ENCODE measurements around the gene DOCK6.
A peak's percentile ranks its signal among the peaks of the same experiment; 100 is the strongest.

Gene DOCK6

GRCh38 chr19:11187441-11187840 is 74.9 kb downstream of the DOCK6 start (continued):
- no peak for TF ChIP-seq PRDM2 (tag by site-specific recombination; IDR thresholded peaks at IDR 0.05; ENCODE audit: borderline replicate concordance)
- TF ChIP-seq, protein P1, sequence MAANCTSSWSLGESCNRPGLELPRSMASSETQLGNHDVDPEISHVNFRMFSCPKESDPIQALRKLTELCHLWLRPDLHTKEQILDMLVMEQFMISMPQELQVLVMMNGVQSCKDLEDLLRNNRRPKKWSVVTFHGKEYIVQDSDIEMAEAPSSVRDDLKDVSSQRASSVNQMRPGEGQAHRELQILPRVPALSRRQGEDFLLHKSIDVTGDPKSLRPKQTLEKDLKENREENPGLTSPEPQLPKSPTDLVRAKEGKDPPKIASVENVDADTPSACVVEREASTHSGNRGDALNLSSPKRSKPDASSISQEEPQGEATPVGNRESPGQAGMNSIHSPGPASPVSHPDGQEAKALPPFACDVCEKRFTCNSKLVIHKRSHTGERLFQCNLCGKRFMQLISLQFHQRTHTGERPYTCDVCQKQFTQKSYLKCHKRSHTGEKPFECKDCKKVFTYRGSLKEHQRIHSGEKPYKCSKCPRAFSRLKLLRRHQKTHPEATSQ (tag by site-specific recombination; IDR thresholded peaks at IDR 0.05) = no peak
- TF ChIP-seq ZEB2 (tag by site-specific recombination; IDR thresholded peaks at IDR 0.05) = no peak
- TF ChIP-seq ZNF837 (tag by site-specific recombination; IDR thresholded peaks at IDR 0.05) = no peak
- TF ChIP-seq ZNF211 (tag by site-specific recombination; IDR thresholded peaks at IDR 0.05; ENCODE audit: low read depth) = no peak
- no peak for TF ChIP-seq ZNF140 (tag by site-specific recombination; IDR thresholded peaks at IDR 0.05)
- TF ChIP-seq ZNF114 (tag by site-specific recombination; IDR thresholded peaks at IDR 0.05) = no peak
- TF ChIP-seq ZNF473 (tag by site-specific recombination; IDR thresholded peaks at IDR 0.05) = no peak

- H3K4me1 ChIP-seq (ENCODE audit: control insufficient read depth, insufficient read depth, low read length) = no peaks in the 10 kb centered on the region
- no peak overlapping the region for H3K4me3 ChIP-seq (ENCODE audit: low read depth, low read length)
- H3K36me3 ChIP-seq (ENCODE audit: control insufficient read depth in 2 of 2, insufficient read depth in 1 of 2, low read length in 2 of 2) = peaks cover 0 to 30% of the 10 kb centered on the region in 2 experiments; a peak in 2 of 3 replicates
- CTCF ChIA-PET = interaction anchor here (0.6 to 1.1 kb wide), 2 partner anchors 42 to 57 kb away, joined by 3 to 6 read pairs; no protein-coding TSS in a partner anchor
- POLR2A ChIA-PET = interaction anchor here (0.8 kb wide), 1 partner anchor 15 kb away, joined by 3 read pairs; no protein-coding TSS in a partner anchor
- H3K27ac ChIP-seq (ENCODE audit: extremely low read depth, low read depth, low read length) = no peak overlapping the region
- TF ChIP-seq, protein P2, sequence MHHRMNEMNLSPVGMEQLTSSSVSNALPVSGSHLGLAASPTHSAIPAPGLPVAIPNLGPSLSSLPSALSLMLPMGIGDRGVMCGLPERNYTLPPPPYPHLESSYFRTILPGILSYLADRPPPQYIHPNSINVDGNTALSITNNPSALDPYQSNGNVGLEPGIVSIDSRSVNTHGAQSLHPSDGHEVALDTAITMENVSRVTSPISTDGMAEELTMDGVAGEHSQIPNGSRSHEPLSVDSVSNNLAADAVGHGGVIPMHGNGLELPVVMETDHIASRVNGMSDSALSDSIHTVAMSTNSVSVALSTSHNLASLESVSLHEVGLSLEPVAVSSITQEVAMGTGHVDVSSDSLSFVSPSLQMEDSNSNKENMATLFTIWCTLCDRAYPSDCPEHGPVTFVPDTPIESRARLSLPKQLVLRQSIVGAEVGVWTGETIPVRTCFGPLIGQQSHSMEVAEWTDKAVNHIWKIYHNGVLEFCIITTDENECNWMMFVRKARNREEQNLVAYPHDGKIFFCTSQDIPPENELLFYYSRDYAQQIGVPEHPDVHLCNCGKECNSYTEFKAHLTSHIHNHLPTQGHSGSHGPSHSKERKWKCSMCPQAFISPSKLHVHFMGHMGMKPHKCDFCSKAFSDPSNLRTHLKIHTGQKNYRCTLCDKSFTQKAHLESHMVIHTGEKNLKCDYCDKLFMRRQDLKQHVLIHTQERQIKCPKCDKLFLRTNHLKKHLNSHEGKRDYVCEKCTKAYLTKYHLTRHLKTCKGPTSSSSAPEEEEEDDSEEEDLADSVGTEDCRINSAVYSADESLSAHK (tag by site-specific recombination; IDR thresholded peaks at IDR 0.05) = no peak
- TF ChIP-seq SETDB1 (IDR thresholded peaks at IDR 0.05; ENCODE audit: insufficient read length, low read length) (peak; percentile 12), TRIM28 (IDR thresholded peaks at IDR 0.05; ENCODE audit: borderline replicate concordance, low read length) (peak; percentile 70; the same call in 1 of the 2 replicates), ZNF280D (tag by site-specific recombination; IDR thresholded peaks at IDR 0.05) (peak; percentile 71; the same call in 1 of the 2 replicates)
- no peaks in the 10 kb centered on the region for H3K9me3 ChIP-seq (ENCODE audit: control insufficient read depth, insufficient read depth, low read depth, low read length)
Measured at GRCh38 chr19:11182994-11183393, 79.3 kb downstream of the DOCK6 start.
